HepG2 (cell line): ENCODE results near the gene HINFP. TPM values are rescaled to one million over a fixed set of nuclear protein-coding genes. Genes with fewer than 3 reads are reported as not detected.

Experiments
- ARNT2 ChIP-seq: sonication (generic); formaldehyde crosslinking; IDR thresholded peaks from 2 replicates; pipeline ENCODE4 v1.8.0; 2022; ENCODE audit warnings: mild to moderate bottlenecking, low read depth, missing genetic modification reagents, moderate library complexity
- BORCS8-MEF2B ChIP-seq: sonication (generic); formaldehyde crosslinking; IDR thresholded peaks from 2 replicates; pipeline ENCODE4 v1.8.0; 2022; ENCODE audit warnings: mild to moderate bottlenecking, missing genetic modification reagents
- CEBPZ ChIP-seq: IDR thresholded peaks from 2 replicates; pipeline ENCODE4 v1.6.1; 2012; ENCODE audit warnings: low read length, improper control_type of control experiment
- ELF3 ChIP-seq: IDR thresholded peaks from 2 replicates; pipeline ENCODE4 v1.6.1; 2016; ENCODE audit warnings: missing genetic modification reagents, missing compliant biosample characterization
- FLYWCH1 ChIP-seq: sonication (generic); formaldehyde crosslinking; IDR thresholded peaks from 2 replicates; pipeline ENCODE4 v1.8.1; 2023; ENCODE audit warnings: mild to moderate bottlenecking, missing genetic modification reagents
- HDAC2 ChIP-seq: sonication (generic); formaldehyde crosslinking; IDR thresholded peaks from 2 replicates; pipeline ENCODE4 v1.4.0; 2020; ENCODE audit warnings: missing genetic modification reagents
- MAZ ChIP-seq, 2 experiments: sonication (generic) in 1 of 2; formaldehyde crosslinking in 1 of 2; IDR thresholded peaks; 2 replicates each; pipeline versions ENCODE4 v1.5.0 to v1.6.1; 2012 to 2020; ENCODE audit warnings: low read depth in 2 of 2, mild to moderate bottlenecking in 2 of 2, borderline replicate concordance in 1 of 2, improper control_type of control experiment in 1 of 2, low read length in 1 of 2, missing genetic modification reagents in 1 of 2, moderate library complexity in 1 of 2
- MEIS2 ChIP-seq: sonication (generic); formaldehyde crosslinking; IDR thresholded peaks from 2 replicates; pipeline ENCODE4 v1.9.0; 2021; ENCODE audit warnings: mild to moderate bottlenecking, missing genetic modification reagents
- PRDM15 ChIP-seq: sonication (generic); formaldehyde crosslinking; IDR thresholded peaks from 2 replicates; pipeline ENCODE4 v1.4.0; 2020; ENCODE audit warnings: missing genetic modification reagents
- RAD21 ChIP-seq: fragments of 450-650 bp; formaldehyde crosslinking; IDR thresholded peaks from 2 replicates; pipeline ENCODE4 v1.5.0; 2020; ENCODE audit warnings: mild to moderate bottlenecking
- SOX5 ChIP-seq: IDR thresholded peaks from 2 replicates; pipeline ENCODE4 v1.6.1; 2016; ENCODE audit warnings: borderline replicate concordance
- ZFP36L1 ChIP-seq: sonication (generic); formaldehyde crosslinking; IDR thresholded peaks from 2 replicates; pipeline ENCODE4 v1.8.0; 2022; ENCODE audit warnings: mild to moderate bottlenecking, missing genetic modification reagents, moderate library complexity
- ZNF232 ChIP-seq: sonication (generic); formaldehyde crosslinking; IDR thresholded peaks from 2 replicates; pipeline ENCODE4 v1.4.0; 2020; ENCODE audit warnings: missing genetic modification reagents, borderline replicate concordance
- ZNF253 ChIP-seq: sonication (generic); formaldehyde crosslinking; IDR thresholded peaks from 2 replicates; pipeline ENCODE4 v1.8.0; 2022; ENCODE audit warnings: mild to moderate bottlenecking, missing genetic modification reagents, borderline replicate concordance
- ZNF761 ChIP-seq: sonication (generic); formaldehyde crosslinking; conservative IDR thresholded peaks from 2 replicates; pipeline ENCODE4 v1.4.0; 2020; ENCODE audit warnings: mild to moderate bottlenecking, missing genetic modification reagents
- polyA plus RNA-seq, 8 experiments: library from polyadenylated mRNA; depleted of rRNA in 3 of 8; stranded (reverse) in 7 of 8; unstranded in 1 of 8; fragments of >200 nt; fragmentation: Illumina TruSeq in 4 of 8; extraction: Trizol in 4 of 8; gene quantifications; 2 replicates each; pipeline versions ENCODE4 v1.2.1 to v1.2.3, GENCODE V29; 2011 to 2016; ENCODE audit warnings: low read depth in 4 of 8, missing spikeins in 1 of 8, mixed read lengths in 1 of 8; ENCODE audit not compliant: insufficient read depth in 1 of 8
- total RNA-seq, 5 experiments: library from RNA; depleted of rRNA; stranded (reverse); fragments of >200 nt; fragmentation: Illumina TruSeq; extraction: Trizol; gene quantifications; 2 replicates each; pipeline ENCODE4 v1.2.3, GENCODE V29; 2016; ENCODE audit warnings: low read depth in 1 of 5
- TF ChIP-seq, protein P1 (sequence below): sonication (generic); formaldehyde crosslinking; IDR thresholded peaks from 2 replicates; pipeline ENCODE4 v1.4.0; 2020; ENCODE audit warnings: missing genetic modification reagents
- TF ChIP-seq, protein P2 (sequence below): sonication (generic); formaldehyde crosslinking; IDR thresholded peaks from 2 replicates; pipeline ENCODE4 v1.5.1; 2020; ENCODE audit warnings: missing genetic modification reagents, mild to moderate bottlenecking, borderline replicate concordance

Gene HINFP
- total and polyA plus RNA-seq, 2 of the 13 experiments (the other 11 are each of a cell fraction or from before 2014, with no cell fraction given) = 15.1 to 21.4 TPM

- TF ChIP-seq ZFP36L1 (CRISPR knock-in tag) (peak; percentile 76; the same call in 1 of the 2 replicates), HDAC2 (CRISPR knock-in tag) (peak; percentile 15; the same call in 1 of the 2 replicates), ZNF232 (CRISPR knock-in tag) (0 out of 2 replicates have a peak, but pooled peaks have one; percentile 1), BORCS8-MEF2B (CRISPR knock-in tag) (no peak), MEIS2 (CRISPR knock-in tag) (no peak), ARNT2 (CRISPR knock-in tag) (0 out of 2 replicates have a peak, but pooled peaks have one; percentile 40), ELF3 (peak; percentile 8; the same call in 1 of the 2 replicates), ZNF761 (CRISPR knock-in tag) (0 out of 2 replicates have a peak, but pooled peaks have one; percentile 56), ZNF253 (CRISPR knock-in tag) (no peak), PRDM15 (CRISPR knock-in tag) (no peak), CEBPZ (no peak), MAZ (IDR thresholded peaks at IDR 0.05; ENCODE audit: borderline replicate concordance, low read depth, low read length) (0 out of 2 replicates have a peak, but pooled peaks have one; percentile 22), MAZ (CRISPR knock-in tag; IDR thresholded peaks at IDR 0.05; ENCODE audit: low read depth) (no peak), RAD21 (CRISPR knock-in tag) (no peak), FLYWCH1 (CRISPR knock-in tag) (no peak), SOX5 (CRISPR knock-in tag) (no peak)
- TF ChIP-seq, protein P1, sequence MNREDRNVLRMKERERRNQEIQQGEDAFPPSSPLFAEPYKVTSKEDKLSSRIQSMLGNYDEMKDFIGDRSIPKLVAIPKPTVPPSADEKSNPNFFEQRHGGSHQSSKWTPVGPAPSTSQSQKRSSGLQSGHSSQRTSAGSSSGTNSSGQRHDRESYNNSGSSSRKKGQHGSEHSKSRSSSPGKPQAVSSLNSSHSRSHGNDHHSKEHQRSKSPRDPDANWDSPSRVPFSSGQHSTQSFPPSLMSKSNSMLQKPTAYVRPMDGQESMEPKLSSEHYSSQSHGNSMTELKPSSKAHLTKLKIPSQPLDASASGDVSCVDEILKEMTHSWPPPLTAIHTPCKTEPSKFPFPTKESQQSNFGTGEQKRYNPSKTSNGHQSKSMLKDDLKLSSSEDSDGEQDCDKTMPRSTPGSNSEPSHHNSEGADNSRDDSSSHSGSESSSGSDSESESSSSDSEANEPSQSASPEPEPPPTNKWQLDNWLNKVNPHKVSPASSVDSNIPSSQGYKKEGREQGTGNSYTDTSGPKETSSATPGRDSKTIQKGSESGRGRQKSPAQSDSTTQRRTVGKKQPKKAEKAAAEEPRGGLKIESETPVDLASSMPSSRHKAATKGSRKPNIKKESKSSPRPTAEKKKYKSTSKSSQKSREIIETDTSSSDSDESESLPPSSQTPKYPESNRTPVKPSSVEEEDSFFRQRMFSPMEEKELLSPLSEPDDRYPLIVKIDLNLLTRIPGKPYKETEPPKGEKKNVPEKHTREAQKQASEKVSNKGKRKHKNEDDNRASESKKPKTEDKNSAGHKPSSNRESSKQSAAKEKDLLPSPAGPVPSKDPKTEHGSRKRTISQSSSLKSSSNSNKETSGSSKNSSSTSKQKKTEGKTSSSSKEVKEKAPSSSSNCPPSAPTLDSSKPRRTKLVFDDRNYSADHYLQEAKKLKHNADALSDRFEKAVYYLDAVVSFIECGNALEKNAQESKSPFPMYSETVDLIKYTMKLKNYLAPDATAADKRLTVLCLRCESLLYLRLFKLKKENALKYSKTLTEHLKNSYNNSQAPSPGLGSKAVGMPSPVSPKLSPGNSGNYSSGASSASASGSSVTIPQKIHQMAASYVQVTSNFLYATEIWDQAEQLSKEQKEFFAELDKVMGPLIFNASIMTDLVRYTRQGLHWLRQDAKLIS (CRISPR knock-in tag) = no peak
- TF ChIP-seq, protein P2, sequence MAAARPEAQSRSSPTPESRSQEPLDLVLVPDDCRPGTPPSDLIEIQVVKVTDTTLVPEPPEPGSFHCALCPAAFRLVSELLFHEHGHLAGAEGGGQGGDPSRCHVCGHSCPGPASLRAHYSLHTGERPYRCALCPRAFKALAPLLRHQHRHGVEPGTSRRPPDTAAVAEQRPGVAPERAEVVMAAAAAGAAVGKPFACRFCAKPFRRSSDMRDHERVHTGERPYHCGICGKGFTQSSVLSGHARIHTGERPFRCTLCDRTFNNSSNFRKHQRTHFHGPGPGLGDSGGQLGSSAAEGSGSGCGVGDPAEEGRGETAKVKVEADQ (CRISPR knock-in tag) = no peak
Measured at GRCh38 chr11:119101759-119102423, 19.5 kb upstream of the HINFP start, which contains the start of gene DPAGT1 (continued).
